SK-N-MC (cell line): Measurements from ENCODE around the gene KLK7.

Source experiments
- EZH2 ChIP-seq: fragments of 200-600 bp; sonication (generic); IDR thresholded peaks from one replicate; pipeline ENCODE4 v1.6.1; 2017; ENCODE audit warnings: antibody characterized with exemption
- FOXP2 ChIP-seq: optimal IDR thresholded peaks from 2 replicates; pipeline ENCODE3; 2011; ENCODE audit warnings: mild to moderate bottlenecking, moderate library complexity; ENCODE audit not compliant: insufficient read depth; ENCODE audit errors: extremely low read length, control extremely low read depth
- POLR2AphosphoS5 ChIP-seq: IDR thresholded peaks from 2 replicates; pipeline ENCODE4 v1.6.1; 2012; ENCODE audit warnings: mild to moderate bottlenecking, low read depth, low read length, borderline replicate concordance

DNA sequence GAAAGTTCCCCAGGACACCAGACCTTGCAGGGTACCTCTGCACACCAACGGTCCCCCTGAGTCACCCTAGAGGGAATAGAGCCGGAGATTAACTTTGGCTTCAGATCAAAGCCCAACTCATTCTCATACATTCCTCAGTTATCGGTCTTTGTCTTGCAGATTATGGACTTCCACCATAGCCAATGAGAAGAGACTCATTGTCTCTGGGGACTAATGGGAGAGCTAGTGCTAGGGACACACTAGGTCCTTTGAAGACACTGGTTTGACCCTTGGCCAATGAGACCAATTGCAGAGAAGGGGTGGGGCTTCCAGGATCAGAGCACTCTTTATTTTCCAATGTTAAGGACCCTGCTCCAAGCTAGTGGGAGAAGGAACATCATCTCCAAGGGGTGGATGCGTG, 6.1 kb downstream of the KLK7 start:
- TF ChIP-seq EZH2 (no peak), POLR2AphosphoS5 (no peak), FOXP2 (no peak)
